Measurements from ENCODE around the gene CD163.

GRCh38 chr12:7501031-7501588 lies 2.5 kb downstream of the CD163 start:
- no peak for TF ChIP-seq YY1 (IDR thresholded peaks at IDR 0.05; ENCODE audit: low read depth)
- TF ChIP-seq, protein P1, sequence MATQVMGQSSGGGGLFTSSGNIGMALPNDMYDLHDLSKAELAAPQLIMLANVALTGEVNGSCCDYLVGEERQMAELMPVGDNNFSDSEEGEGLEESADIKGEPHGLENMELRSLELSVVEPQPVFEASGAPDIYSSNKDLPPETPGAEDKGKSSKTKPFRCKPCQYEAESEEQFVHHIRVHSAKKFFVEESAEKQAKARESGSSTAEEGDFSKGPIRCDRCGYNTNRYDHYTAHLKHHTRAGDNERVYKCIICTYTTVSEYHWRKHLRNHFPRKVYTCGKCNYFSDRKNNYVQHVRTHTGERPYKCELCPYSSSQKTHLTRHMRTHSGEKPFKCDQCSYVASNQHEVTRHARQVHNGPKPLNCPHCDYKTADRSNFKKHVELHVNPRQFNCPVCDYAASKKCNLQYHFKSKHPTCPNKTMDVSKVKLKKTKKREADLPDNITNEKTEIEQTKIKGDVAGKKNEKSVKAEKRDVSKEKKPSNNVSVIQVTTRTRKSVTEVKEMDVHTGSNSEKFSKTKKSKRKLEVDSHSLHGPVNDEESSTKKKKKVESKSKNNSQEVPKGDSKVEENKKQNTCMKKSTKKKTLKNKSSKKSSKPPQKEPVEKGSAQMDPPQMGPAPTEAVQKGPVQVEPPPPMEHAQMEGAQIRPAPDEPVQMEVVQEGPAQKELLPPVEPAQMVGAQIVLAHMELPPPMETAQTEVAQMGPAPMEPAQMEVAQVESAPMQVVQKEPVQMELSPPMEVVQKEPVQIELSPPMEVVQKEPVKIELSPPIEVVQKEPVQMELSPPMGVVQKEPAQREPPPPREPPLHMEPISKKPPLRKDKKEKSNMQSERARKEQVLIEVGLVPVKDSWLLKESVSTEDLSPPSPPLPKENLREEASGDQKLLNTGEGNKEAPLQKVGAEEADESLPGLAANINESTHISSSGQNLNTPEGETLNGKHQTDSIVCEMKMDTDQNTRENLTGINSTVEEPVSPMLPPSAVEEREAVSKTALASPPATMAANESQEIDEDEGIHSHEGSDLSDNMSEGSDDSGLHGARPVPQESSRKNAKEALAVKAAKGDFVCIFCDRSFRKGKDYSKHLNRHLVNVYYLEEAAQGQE (IDR thresholded peaks at IDR 0.05; ENCODE audit: low read depth): no peak
- no peak for TF ChIP-seq RAD21 (IDR thresholded peaks at IDR 0.05; ENCODE audit: low read depth)
- TF ChIP-seq MAX (IDR thresholded peaks at IDR 0.05): no peak
- no peak for TF ChIP-seq EP300 (IDR thresholded peaks at IDR 0.05; ENCODE audit: borderline replicate concordance)
- no peak for TF ChIP-seq CEBPB (IDR thresholded peaks at IDR 0.05)
- TF ChIP-seq NFIC (IDR thresholded peaks at IDR 0.05): no peak
- TF ChIP-seq CREB1 (IDR thresholded peaks at IDR 0.05; ENCODE audit: low read depth): no peak
- no peak for TF ChIP-seq TCF12 (IDR thresholded peaks at IDR 0.05; ENCODE audit: low read depth)
